CD4-positive, alpha-beta T cell treated with Interleukin-6 for 4 hours (primary cell): ENCODE data around the gene PYM1.
A peak's percentile ranks its signal among the peaks of the same experiment; 100 is the strongest.

ENCODE experiments used
- DNase-seq: peaks from one replicate; pipeline ENCODE4 v3.0.0-alpha.2; 2020; ENCODE audit warnings: mixed read lengths

Gene PYM1

GRCh38 chr12:55927588-55928502 is at the start of gene PYM1:
Gene PYM1, minus strand, starts transcription at chr12:55927894. Its CDS starts 133 bp downstream, at chr12:55927761.
- peak; percentile 78 for DNase-seq

DNA sequence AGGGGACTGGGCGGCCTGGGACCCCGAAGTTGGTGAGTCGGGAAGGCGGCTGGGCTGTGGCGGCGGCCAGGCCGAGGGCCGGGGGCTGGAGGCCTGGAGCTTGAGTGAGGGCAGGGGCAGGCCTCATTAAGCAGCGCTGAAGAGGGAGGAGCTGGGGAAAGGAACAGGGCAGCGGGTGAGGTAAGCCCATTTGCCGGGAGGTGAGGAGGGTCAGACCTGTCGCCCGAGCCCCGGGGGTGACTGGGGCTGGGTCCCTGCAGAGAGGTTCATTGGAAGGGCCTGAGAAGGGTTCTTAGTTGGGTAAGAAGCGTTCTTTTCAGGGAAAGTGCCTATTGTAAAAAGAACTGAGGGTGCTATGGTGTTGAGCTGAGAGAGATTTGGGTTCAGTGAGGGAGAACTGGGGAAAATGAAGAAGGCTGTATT is 46.6 kb upstream of the PYM1 start:
- DNase-seq, result peak; percentile 50

GRCh38 chr12:55973599-55974307 is 46.1 kb upstream of the PYM1 start, which contains the start of gene RAB5B:
Gene RAB5B, plus strand, starts transcription at chr12:55974078. Its CDS starts 12,883 bp downstream, at chr12:55986961.
- DNase-seq, result peak; percentile 98

DNA sequence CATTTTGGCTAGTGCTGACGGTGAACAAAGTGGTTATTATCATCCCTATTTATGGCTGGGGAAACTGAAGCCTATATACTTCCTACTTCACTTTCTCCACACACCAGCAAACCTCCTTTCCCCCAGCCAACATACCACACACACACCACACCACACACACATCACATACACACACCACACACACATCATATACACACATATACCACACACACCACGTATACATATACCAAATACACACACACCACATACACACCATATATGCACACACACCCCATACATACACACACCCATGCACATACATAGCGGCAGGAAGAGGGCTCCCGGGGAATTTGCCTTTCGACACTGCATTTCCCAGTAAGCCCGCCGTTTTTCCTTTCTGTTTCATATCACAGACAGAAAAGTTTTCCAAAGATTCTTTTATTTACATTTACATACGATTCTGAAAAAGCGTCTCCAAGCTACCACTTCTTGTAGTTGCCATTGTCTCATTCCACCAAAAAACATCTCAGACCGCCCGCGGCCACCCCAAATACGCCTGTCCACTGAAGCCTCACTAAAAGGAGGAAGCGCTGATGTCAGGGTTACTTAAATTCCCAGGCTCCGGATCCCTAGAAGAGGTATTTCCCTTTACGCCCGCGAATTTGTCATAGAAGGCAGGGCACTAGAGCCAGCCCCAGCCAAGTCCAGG is 45.4 kb upstream of the PYM1 start:
- peak; percentile 20 for DNase-seq

DNA sequence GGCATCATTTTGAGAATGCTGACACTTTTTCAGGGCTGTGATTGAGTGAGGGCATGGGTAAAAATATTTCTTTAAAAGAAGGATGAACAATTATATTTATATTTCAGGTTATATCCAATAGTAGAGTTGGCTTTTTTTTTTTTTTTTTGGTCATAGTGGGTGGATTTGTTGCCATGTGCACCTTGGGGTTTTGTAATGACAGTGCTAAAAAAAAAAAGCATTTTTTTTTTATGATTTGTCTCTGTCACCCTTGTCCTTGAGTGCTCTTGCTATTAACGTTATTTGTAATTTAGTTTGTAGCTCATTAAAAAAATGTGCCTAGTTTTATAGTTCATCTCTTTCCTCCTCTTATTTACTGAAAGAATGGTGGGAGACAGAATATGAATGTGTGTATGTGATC is 44.8 kb upstream of the PYM1 start:
- no peak for DNase-seq

GRCh38 chr12:55972042-55972441 is 44.3 kb upstream of the PYM1 start:
- no peak for DNase-seq

DNA sequence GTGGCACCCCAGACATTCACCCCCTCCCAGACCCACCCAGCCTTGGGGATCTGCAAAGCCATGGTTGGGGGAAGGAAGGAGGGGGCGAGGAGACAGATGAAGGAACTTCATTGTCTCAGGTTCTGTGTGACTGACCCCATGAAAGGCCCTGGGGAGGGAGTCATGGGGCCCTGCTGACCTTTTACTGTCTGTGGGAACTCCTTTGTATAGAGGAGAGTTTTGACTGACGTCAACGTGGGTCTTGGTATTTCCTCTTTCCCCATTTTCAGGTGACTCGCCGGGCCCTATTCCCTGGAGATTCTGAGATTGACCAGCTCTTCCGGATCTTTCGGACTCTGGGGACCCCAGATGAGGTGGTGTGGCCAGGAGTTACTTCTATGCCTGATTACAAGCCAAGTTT is 43.1 kb upstream of the PYM1 start:
- DNase-seq, result no peak

- DNase-seq, result no peak
Observed at GRCh38 chr12:55969356-55969755, 41.7 kb upstream of the PYM1 start.

GRCh38 chr12:55966408-55967281 is 39.0 kb upstream of the PYM1 start, which contains the start of gene CDK2:
Gene CDK2, plus strand, starts transcription at chr12:55966830. Its CDS starts 179 bp downstream, at chr12:55967009.
- peak; percentile 95 for DNase-seq

GRCh38 chr12:55965941-55966407 is 38.3 kb upstream of the PYM1 start, which contains the start of gene PMEL:
Gene PMEL, minus strand, starts transcription at chr12:55966042. Its CDS starts 31 bp downstream, at chr12:55966011.
- no peak for DNase-seq

GRCh38 chr12:55965240-55965639 is 37.5 kb upstream of the PYM1 start:
- DNase-seq, result no peak

GRCh38 chr12:55963760-55964159 is 36.1 kb upstream of the PYM1 start:
- no peak for DNase-seq

DNA sequence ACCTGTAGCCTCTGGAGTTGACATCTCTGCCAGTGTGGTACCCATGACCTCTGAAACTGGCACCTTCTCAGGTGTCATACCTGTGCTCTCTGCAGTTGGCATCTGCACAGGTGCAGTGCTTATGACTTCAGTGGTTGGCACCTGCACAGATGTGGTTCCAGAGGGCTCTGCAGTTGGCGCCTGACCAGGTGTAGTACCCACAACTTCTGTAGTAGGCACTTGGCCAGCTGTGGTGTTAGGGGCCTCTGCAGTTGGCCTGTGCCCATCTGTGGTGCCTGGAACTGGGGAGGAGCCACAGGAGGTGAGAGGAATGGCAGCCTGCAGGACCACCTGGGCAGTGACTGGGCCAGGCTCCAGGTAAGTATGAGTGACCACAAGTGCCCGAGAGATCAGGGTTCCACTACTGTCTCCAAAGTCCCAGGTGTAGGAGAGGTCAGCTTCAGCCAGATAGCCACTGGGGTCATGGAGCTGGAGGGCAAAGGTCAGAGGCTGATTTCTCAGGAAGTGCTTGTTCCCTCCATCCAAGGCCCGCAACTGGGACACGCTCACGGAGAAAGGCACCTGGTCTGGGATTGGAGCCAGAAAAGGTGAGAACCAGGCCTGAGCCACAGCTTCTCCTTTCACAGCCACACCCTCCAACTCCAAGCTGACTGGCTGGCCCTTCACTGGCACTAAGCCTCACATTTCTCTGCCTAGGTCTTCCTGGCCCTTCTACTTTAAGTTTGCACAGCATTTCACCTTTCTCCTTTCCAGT is 29.6 kb upstream of the PYM1 start:
- no peak for DNase-seq

- DNase-seq, result peak; percentile 74
Observed at GRCh38 chr12:55955800-55956508, 28.3 kb upstream of the PYM1 start.

GRCh38 chr12:55955344-55955743 is 27.6 kb upstream of the PYM1 start:
- no peak for DNase-seq

- DNase-seq, result no peak
Observed at GRCh38 chr12:55946553-55946952, 18.9 kb upstream of the PYM1 start.

DNA sequence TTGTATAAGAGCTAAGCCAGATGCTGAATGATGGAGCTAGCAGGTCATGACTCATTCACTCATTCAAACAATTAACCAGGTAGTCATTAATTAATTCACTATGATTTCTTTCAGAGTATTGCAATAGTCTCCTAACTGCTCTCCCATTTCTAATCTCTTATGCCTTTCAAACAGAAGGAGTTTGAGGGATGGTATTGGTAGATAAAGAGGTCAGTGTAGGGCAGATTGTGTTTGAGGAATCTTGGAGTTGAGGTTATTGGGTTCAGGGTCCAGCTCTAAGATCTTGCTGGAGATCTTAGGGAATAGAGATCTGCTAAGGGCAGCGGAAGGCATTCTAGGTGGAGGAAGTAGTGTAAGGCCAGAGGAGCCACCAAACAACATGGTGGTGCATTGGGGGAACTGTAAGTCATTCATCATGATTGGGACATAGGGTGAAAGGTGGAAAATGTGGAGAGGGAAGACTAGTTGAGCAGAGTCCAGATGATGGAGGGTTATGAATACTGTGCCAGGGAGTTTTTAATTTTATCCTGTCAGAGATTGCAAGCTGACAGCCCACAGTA is 15.0 kb upstream of the PYM1 start:
- DNase-seq, result no peak

- no peak for DNase-seq
Observed at GRCh38 chr12:55942055-55942454, 14.4 kb upstream of the PYM1 start.

DNA sequence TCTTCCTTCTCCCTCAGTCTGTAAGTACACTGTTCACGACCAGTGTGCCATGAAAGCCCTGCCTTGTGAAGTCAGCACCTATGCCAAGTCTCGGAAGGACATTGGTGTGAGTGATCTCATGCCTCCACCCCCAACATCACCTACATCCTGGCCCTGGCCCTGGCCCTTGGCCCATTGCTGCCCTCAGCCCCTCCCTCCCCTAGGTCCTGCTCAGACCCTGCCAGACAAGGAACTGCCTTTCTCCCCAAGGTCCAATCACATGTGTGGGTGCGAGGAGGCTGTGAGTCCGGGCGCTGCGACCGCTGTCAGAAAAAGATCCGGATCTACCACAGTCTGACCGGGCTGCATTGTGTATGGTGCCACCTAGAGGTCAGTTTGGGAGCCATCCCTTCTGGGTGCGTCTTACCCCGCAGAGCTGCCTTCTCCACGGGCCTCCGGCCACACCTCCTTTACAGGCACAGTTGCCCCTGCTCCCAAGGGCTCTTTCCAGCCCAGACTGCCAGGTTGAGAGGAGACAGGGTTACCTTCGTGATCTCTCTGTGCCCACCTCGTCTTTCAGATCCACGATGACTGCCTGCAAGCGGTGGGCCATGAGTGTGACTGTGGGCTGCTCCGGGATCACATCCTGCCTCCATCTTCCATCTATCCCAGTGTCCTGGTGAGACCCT is 12.5 kb upstream of the PYM1 start:
- peak; percentile 87 for DNase-seq
